GM10266 (cell line): ENCODE data around the gene C1GALT1.

Source experiments
- DNase-seq: peaks from one replicate; pipeline ENCODE4 v3.0.0; 2012; ENCODE audit errors: extremely low spot score
- TF ChIP-seq, protein P1 (sequence below): IDR thresholded peaks from 2 replicates; pipeline ENCODE4 v1.5.1; 2012; ENCODE audit warnings: mild to moderate bottlenecking, low read depth; ENCODE audit not compliant: control insufficient read depth, insufficient read depth; ENCODE audit errors: missing control alignments

Gene C1GALT1

DNA sequence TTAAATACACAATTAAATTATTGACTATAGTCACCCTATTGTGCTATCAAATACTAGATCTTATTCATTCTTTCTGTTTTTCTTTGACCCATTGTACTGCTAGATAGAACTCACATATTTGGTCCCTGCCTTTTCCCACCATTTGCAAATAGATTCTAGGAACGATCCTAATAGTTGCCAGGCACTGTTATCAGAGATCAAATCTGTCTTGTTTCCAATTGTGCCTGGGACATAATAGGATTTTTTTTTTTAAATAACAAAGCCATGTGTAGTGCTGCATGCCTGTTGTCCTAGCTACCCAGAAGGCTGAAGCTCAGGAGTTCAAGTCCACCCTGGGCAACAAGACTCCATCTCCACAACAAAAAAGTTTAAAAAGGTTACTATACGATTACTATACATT is 72.0 kb downstream of the C1GALT1 start:
- TF ChIP-seq, protein P1, sequence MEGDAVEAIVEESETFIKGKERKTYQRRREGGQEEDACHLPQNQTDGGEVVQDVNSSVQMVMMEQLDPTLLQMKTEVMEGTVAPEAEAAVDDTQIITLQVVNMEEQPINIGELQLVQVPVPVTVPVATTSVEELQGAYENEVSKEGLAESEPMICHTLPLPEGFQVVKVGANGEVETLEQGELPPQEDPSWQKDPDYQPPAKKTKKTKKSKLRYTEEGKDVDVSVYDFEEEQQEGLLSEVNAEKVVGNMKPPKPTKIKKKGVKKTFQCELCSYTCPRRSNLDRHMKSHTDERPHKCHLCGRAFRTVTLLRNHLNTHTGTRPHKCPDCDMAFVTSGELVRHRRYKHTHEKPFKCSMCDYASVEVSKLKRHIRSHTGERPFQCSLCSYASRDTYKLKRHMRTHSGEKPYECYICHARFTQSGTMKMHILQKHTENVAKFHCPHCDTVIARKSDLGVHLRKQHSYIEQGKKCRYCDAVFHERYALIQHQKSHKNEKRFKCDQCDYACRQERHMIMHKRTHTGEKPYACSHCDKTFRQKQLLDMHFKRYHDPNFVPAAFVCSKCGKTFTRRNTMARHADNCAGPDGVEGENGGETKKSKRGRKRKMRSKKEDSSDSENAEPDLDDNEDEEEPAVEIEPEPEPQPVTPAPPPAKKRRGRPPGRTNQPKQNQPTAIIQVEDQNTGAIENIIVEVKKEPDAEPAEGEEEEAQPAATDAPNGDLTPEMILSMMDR = no peak
- no peak for DNase-seq

GRCh38 chr7:7254908-7255307 is 72.6 kb downstream of the C1GALT1 start:
- DNase-seq = no peak
- TF ChIP-seq, protein P1 = no peak

- no peak for DNase-seq
- TF ChIP-seq, protein P1 = no peak
Measured at GRCh38 chr7:7256731-7257274, 74.5 kb downstream of the C1GALT1 start.

DNA sequence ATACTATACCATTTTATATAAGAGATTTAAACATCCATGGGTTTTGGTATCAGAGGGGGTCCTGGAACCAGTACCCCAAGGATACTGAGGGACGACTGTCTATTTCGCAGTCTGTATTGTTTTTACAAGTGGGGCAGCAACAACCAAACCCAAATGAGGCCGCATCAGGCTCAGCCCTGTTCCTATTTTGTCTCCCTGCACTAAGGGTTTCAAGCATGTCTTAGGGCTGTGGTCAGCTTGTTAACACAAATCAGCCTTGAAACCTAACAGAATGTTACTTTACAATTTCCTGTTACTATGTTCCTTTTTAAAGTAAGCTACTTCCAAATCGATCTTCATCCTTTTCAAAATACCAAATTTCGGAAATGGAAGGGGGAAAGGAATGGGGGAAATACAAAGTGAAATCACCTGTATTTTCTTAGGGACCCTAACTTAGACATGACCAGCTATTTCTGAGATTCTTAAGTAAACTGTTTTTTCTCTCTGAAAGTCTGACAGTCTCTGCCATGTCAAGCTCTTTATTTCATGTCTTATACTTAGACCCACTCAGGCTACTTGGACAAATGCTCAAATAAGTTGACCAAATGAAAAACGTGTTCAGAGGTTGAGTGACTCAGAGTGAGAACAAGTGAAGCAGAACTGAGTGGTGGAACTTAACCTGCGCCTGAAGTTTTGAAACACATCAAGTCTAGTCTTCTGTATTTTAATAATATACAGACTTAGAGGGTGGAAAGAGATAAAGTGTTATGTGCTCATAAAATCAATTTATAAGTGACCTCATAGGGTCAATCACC is 75.8 kb downstream of the C1GALT1 start:
- DNase-seq = peak; percentile 48
- TF ChIP-seq, protein P1 = no peak

GRCh38 chr7:7261863-7262262 is 79.5 kb downstream of the C1GALT1 start:
- DNase-seq = no peak
- TF ChIP-seq, protein P1 = no peak

DNA sequence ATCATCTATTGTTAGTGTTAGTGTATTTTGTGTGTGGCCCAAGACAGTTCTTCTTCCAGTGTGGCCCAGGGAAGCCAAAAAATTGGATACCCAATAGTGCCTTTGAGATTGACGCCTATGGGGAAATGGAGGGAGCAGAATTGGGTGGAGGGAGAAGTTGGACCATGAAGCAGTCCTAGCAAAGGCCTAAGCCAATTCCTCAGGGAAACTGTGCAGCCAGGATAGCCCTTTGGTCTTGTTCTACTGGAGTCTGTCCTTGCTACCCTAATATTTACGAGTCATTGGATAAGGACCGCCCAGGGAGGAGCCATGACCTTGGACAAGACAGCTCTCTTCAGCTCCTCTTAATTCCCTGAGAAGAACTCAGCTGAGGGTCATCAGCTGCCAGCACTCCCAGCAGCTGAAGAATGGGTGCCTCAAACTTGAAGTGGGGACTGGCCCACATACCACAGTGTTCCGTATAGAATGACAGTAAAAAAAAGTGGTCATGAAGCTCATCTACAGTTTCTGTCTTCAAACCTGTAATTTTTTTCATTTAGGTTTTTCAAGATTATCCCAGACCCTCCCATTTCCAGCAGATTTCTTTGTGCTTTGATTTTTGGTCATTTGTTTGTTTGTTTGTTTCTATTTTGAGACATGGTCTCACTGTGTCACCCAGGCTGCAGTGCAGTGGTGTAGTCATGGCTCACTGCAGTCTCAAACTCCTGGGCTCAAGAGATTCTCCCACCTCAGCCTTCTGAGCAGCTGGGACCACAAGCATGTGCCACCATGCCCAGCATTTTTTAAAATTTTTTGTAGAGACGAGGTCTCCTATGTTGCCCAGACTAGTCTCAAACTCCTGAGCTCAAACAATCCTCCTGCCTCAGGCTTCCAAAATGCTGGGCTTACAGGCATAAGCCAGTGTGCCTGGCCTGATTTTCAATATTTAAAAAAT is 81.2 kb downstream of the C1GALT1 start:
- TF ChIP-seq, protein P1 = no peak

More for the DNA sequence above, 81.2 kb downstream of the C1GALT1 start:
- DNase-seq = no peak
